ENCODE results near the gene TAS2R14.

GRCh38 chr12:10904686-10905085, 34.4 kb downstream of the TAS2R14 start:
- TF ChIP-seq POLR2A (IDR thresholded peaks at IDR 0.05) = no peak
- TF ChIP-seq CTCF (IDR thresholded peaks at IDR 0.05) = no peak
